ENCODE measurements around the gene TAS2R20.

DNA sequence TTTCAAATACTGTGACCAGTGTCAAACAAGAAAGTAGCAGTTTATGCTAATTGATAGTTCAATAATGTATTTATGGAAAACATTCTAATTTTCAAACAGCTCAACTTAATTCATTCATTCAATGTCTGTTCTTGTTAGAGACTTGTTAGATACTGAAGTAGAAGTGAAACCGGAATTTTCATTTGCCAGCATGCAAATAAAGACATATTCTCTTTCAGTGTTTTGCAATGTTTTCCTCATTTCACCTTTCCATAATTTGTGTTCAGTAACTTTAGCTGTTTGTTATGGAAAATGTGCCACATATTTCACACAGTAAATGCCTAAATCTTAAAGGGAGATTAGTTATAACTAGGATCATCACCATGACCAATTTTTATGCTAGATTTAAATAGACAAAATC is 32.6 kb downstream of the TAS2R20 start:
- TF ChIP-seq, protein P1, sequence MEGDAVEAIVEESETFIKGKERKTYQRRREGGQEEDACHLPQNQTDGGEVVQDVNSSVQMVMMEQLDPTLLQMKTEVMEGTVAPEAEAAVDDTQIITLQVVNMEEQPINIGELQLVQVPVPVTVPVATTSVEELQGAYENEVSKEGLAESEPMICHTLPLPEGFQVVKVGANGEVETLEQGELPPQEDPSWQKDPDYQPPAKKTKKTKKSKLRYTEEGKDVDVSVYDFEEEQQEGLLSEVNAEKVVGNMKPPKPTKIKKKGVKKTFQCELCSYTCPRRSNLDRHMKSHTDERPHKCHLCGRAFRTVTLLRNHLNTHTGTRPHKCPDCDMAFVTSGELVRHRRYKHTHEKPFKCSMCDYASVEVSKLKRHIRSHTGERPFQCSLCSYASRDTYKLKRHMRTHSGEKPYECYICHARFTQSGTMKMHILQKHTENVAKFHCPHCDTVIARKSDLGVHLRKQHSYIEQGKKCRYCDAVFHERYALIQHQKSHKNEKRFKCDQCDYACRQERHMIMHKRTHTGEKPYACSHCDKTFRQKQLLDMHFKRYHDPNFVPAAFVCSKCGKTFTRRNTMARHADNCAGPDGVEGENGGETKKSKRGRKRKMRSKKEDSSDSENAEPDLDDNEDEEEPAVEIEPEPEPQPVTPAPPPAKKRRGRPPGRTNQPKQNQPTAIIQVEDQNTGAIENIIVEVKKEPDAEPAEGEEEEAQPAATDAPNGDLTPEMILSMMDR (IDR thresholded peaks at IDR 0.05), result no peak
- TF ChIP-seq EP300 (IDR thresholded peaks at IDR 0.05) (no peak), POLR2AphosphoS5 (IDR thresholded peaks at IDR 0.05) (no peak), POLR2A (IDR thresholded peaks at IDR 0.05; ENCODE audit: low read depth) (no peak)
